HG03439 (cell line): Measurements from ENCODE around the gene SLC6A6.
"Not testable (repeated sequence)": the region's sequence is repeated elsewhere in the genome, so short reads cannot be mapped to it uniquely, and the experiment has no call there.

Experiments used
- ATAC-seq: cut with Tn5 transposase; IDR thresholded peaks from one replicate; pipeline ENCODE4 v1.9.1; 2021; ENCODE audit warnings: mild to moderate bottlenecking, moderate library complexity; ENCODE audit not compliant: unreplicated experiment

Gene SLC6A6

GRCh38 chr3:14503033-14503705, 100.8 kb downstream of the SLC6A6 start:
- ATAC-seq = no peak

- no peak for ATAC-seq
Measured at GRCh38 chr3:14503706-14504065, 101.3 kb downstream of the SLC6A6 start.

DNA sequence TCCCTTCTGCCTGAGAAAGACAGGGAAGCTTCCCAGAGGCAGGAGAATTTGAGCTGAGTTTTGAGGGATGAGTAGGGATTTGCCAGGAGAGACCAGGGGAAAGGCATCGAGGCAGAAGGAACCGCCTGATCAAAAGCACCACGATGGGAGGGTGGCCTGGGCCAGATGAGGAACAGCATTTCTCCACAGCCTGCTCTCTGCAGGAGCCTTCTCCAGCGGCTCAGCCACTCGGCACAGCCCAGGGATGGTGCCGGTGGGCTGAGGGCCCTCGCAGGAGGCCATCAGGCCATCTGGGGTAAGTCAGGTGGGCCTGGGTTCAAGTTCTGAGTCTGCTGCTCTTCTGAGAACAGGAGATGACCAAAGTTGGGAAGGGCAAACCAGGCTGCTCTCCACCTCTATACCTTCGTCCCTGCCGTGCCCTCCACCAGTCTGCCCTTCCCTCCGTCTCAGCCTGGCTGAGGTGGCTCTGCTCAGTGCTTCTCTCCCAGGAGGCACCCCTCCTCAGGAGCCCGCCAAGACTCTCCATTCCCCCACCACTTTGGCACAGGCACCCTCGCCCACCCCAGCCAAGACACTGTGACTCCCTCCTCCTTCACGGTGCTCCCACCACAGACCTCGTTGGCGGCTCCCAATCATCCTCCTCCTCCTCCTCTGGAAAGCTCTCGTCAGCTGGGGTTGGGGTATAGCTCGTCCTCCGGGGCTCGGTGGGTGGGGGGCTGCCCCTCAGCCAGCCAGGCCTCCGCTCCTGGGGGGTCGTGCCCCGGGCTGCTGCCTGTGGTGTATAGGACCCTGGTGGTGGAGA, 102.8 kb downstream of the SLC6A6 start:
- no peak for ATAC-seq

- no peak for ATAC-seq
Measured at GRCh38 chr3:14505803-14506500, 103.5 kb downstream of the SLC6A6 start.

DNA sequence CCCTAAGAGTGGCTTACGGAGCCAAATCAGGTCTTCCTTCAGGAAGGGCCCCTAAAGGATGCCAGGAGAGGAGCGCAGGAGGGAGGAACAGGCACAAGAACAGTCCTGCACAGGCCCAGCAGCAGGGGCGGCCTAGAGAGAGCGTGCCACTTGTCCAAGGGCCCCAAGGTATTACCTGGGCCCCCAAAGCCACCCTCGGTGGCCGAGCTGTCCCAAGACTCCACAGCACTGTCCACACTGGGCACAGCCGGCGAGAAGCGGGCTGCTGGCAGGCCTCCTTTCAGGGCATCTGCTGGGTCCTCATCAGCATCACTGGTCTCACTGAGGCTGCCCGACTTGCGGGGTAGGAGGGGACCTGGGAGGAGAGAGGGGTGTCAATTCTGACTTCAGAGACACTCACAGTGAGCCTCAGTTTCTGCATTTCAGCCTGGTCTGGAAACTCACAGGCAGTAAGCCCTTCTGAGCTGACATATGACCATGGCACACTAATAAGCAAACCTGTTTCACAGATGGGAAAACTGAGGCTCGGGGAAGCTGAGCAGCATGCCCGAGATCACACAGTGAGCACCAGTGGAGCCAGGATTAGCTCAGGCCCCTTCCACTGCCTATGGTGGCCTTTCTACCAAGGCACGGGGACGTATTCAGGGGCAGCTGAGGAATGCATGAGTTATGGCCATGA, 104.4 kb downstream of the SLC6A6 start:
- no peak for ATAC-seq

DNA sequence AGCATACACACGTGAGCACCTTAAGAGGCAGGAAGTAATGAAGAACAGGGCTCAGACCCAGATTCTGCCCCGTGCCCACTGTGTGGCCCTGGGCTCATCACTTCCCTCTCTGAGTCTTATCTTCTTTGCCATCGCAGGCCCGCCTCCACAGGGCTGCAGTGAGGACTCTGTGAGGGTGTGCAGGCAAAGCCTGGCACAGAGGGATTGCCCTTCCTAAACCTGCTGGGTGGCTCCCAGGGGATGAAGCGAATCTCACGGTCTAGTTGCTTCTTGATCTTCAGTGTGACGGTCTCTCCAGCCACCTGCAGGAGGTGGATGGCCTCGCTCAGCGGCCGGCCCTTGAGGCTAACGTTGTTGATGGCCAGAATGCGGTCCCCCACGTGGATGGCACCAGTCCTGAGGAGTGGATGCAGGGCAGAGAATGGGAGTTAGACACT, 104.9 kb downstream of the SLC6A6 start:
- no peak for ATAC-seq

- ATAC-seq = no peak
Measured at GRCh38 chr3:14507757-14508504, 105.5 kb downstream of the SLC6A6 start.

- ATAC-seq = no peak
Measured at GRCh38 chr3:14508505-14508819, 106.1 kb downstream of the SLC6A6 start.

DNA sequence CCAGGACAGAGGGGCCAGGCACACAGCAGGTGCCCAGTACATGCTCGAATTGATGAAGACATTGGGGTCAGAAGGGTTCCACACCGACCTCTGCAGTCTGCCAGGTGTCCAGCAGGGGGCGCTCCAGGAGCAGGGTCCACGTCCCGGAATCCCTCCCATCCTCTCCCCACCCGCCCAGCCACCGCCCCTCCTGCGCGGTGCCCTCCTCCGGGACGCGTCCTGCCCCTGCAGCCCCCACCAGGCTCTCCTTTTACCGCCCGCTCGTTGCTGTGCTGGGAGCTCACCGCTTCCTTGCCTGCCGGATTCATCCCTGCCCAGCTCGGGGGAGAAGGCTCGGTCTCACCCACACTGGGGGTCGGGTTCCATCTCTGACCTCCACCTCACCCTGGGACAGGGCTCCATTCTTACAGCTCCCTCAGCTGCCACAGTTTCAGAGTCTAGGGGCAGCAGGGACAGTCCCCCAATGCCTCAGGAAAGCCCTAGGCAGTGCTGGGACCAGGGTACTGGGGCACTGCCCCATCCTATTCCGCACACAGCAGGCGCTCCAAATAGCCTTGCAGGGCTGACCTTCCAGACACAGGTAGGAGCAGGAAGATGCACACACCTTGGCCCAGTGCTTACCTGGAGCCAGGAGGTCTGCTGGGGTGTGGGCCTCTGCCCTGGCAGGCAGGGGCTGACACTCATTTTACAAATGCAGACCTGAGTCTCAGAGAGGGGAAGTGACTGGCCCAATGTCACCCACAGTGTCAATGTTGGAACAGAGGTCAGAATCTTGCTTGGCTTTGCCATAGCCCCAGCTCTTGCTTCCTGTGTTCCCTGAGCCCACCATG, 106.8 kb downstream of the SLC6A6 start:
- ATAC-seq = no peak

DNA sequence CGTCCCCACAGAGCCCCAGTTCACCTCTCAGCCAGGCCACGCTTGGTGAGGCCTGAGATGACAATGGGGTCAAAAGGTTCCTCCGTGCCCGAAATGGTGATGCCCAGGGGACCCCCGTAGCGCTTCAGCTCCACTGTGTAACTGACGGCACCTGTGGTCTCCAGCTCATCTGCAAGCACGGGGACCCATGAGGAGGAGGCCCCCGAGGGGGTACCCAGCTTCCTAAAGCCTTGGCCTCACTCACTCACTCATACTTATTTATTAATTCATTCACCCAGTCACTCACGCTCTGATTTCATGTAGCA, 107.3 kb downstream of the SLC6A6 start:
- ATAC-seq = no peak

DNA sequence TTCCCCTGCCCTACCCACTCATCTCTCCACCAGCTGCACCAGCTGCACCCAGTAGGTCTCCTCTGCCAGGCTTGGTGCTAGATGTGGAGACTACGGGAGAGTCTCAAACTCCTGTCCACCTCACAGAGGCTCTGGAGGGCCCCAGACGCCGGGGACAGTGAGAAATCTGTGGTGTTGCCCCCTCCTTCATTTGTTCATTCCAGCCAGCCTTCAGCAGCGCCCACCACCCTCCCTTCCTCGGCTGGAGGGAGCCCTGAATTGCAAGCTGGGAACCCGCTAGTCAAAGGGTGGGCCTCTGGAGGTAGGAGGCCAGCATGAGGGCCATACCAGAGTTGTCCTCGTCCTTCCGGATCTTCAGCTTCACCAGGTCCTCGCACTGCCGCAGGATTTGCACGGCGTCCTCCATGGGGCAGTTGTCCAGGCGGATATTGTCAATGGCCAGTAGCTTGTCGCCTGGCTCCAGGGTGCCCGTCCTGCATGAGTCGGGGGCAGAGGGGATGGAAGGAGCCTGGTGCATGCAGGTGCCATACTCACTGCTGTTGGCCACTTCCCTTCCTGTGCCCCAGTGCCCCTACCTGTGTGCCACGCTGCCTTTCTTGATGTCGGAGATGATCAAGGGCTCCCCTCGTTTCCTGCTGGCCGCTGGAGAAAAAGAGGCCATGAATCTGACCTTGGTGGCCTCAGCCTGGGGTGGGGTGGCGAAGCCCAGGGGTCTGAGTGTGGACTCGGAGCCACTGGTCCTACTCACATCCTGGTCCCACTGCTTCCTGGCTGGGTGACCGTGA, 108.6 kb downstream of the SLC6A6 start:
- no peak for ATAC-seq

- no peak for ATAC-seq
Measured at GRCh38 chr3:14511623-14512280, 109.3 kb downstream of the SLC6A6 start.

GRCh38 chr3:14512281-14512941, 110.0 kb downstream of the SLC6A6 start:
- ATAC-seq = no peak

DNA sequence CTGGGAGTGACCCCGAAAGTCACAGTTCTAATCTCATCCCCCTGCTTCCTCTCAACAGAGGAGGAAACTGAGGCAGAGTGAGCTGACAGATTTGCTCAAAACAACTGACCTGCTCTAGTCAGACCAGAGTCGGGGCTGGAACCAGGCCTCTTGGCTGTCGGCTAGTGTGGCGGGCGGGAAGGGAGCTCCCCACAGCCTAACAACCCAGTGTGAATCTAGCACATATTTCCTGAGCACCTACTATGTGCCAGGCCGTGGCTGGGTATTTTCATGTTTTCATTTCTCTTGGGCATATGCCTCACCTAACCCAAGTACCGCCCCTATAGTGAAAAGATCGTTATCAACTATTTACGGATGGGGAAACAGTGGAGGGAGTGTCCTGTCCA, 110.5 kb downstream of the SLC6A6 start:
- ATAC-seq = no peak

- no peak for ATAC-seq
Measured at GRCh38 chr3:14513566-14514322, 111.3 kb downstream of the SLC6A6 start.

- ATAC-seq = no peak
Measured at GRCh38 chr3:14514323-14514720, 111.9 kb downstream of the SLC6A6 start.

DNA sequence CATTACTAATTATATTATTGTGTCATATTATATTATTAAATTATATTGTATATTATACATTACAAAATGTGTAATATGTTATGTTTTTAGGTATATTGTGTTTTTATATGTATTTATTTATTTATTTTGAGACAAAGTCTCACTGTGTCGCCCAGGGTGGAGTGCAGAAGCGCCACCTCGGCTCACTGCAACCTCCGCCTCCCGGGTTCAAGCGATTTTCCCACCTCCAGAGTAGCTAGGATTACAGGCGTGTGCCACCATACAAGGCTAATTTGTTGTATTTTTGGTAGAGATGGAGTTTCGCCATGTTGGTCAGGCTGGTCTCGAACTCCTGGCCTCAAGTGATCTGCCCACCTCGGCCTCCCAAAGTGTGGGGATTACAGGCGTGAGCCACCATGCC, 113.1 kb downstream of the SLC6A6 start:
- ATAC-seq = not testable (repeated sequence)
